WI38 (cell line): ENCODE measurements around the gene NEURL3.

Source experiments
- H3K4me3 ChIP-seq: 2 replicates; pipeline ENCODE4 v1.5.1; 2011; ENCODE audit warnings: low read depth, mild to moderate bottlenecking, control low read depth, low read length
- TF ChIP-seq, protein P1 (sequence below): IDR thresholded peaks from 2 replicates; pipeline ENCODE4 v1.5.1; 2012; ENCODE audit warnings: low read depth, mild to moderate bottlenecking, control low read depth, low read length

The NEURL3 gene

DNA sequence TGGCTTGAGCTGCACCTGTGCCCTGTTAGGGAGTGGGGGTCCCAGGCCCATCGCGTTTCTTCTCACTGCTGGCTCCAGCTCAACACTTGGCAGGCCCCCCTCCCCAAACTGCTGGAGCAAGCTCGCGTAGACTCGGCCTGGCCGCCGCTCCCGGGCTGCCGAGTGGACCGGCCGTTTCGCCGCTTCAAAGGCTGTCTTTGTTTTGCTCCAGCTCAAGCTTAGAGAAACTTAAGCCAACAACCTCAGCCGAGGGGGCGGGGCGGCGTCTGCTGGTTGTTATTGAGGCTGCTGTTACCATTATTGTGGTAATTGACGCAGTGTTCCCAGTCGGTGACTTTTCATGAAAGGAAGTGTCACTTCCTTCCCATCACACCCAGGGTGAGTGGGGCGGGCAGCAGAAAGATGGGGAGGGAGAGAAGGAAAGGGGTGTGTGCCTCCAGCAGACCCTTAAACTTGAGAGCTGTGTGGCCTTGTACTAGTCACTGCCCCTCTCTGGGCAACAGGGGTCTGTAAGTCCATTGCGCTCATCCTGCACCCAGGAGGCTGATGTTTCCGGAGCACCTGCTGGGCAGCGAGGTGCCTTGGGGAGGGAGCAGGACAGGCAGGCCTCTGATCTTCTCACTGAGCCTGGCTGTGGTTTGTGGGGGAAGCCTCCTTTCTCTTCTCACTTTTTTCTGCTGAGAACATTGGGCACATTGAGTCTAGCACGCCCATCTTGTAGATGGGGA is 33.5 kb upstream of the NEURL3 start:
- TF ChIP-seq, protein P1, sequence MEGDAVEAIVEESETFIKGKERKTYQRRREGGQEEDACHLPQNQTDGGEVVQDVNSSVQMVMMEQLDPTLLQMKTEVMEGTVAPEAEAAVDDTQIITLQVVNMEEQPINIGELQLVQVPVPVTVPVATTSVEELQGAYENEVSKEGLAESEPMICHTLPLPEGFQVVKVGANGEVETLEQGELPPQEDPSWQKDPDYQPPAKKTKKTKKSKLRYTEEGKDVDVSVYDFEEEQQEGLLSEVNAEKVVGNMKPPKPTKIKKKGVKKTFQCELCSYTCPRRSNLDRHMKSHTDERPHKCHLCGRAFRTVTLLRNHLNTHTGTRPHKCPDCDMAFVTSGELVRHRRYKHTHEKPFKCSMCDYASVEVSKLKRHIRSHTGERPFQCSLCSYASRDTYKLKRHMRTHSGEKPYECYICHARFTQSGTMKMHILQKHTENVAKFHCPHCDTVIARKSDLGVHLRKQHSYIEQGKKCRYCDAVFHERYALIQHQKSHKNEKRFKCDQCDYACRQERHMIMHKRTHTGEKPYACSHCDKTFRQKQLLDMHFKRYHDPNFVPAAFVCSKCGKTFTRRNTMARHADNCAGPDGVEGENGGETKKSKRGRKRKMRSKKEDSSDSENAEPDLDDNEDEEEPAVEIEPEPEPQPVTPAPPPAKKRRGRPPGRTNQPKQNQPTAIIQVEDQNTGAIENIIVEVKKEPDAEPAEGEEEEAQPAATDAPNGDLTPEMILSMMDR: no peak
- H3K4me3 ChIP-seq: peak overlapping the region; percentile 76

GRCh38 chr2:96537734-96538486 is 32.8 kb upstream of the NEURL3 start:
- TF ChIP-seq, protein P1: no peak
- H3K4me3 ChIP-seq: peak overlapping the region; percentile 76

GRCh38 chr2:96537066-96537733 is 32.0 kb upstream of the NEURL3 start:
- H3K4me3 ChIP-seq: peak overlapping the region; percentile 76
- TF ChIP-seq, protein P1: no peak

DNA sequence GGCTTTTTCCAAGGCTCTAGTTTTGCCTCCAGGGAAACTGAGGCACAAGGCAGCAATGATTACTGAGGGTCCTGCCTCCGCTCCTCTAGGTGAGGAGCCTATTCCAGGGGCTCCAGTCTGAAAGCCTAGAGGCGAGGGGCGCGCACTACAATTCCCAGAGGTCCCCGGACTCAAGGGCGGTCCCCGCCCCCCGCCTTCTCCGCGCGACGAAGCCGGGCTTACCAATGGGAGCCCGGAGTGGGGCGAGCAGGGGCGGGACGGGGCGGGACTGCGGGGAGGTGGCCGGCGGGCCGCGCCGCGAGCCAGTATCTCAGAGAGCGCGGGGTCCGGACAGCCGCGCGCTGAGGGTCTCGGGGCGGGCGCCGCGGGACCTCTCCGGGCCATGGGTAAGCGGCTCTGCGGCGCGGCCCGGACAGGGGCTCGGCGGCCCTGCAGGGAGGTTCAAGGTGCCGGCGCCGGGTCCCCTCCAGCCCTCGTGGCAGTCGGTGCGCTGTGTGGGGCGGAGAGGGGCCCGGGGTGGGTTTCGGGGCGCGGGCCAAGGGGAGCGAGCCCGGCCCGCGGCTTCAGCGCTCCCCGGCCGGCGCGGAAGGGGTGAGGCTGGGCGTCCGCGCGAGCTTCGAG is 31.4 kb upstream of the NEURL3 start, which contains the start of gene ARID5A:
TSS of gene ARID5A (plus strand) at position 308 of the 621 bp plus-strand sequence. CDS start at position 383, 75 bp downstream.
- H3K4me3 ChIP-seq: peak within 1 kb of the TSS; percentile 76
- TF ChIP-seq, protein P1: peak; percentile 27; the same call in 1 of the 2 replicates

DNA sequence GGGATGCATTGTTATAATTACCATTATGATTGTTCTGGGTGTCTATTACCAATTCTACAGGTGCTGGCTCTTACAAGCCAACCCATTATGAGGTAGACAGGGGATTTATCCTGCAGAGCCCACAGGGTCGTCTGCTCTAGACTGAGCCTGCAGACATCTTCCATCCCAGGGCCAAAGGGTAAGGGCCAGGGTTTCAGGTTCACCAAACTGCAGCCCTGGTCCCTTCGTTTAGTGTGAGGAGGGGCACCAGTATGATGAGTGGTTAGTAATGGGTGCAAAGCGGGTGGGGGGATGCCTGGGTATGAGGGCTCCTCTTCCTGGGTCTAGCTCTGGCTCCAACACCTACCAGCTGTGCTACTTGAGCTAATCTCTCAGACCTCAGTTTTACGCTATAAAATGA is 30.2 kb upstream of the NEURL3 start:
- H3K4me3 ChIP-seq: no peak overlapping the region
- TF ChIP-seq, protein P1: no peak

GRCh38 chr2:96534701-96535181 is 29.6 kb upstream of the NEURL3 start:
- H3K4me3 ChIP-seq: no peak overlapping the region
- TF ChIP-seq, protein P1: no peak
